K562 (cell line): ENCODE measurements around the gene ORAI3. TPM values are rescaled to one million over a fixed set of nuclear protein-coding genes. Genes with fewer than 3 reads are reported as not detected.

ENCODE experiments used
- ATAC-seq: fragments of 200-7000 bp; cut with Tn5 transposase; 3 replicates; pipeline ENCODE4 v1.9.1; 2020; ENCODE audit warnings: moderate library complexity
- BruUV-seq: library from RNA; stranded (reverse); fragments of 400-500 nt; replicated peaks from 2 replicates; lab custom pipeline; 2021; lab: Mats Ljungman, UMichigan
- CTCF ChIA-PET: fragments of 300-600 bp; formaldehyde crosslinking; extraction: SDS; loops from one replicate; lab custom pipeline; 2021; ENCODE audit warnings: low intra/inter-chr PET ratio; lab: Yijun Ruan, JAX
- POLR2A ChIA-PET: fragments of 300-600, 350-650 bp; sonication (Branson Sonifier 250); formaldehyde crosslinking; extraction: SDS; loops from one replicate; lab custom pipeline; 2021; ENCODE audit warnings: antibody characterized with exemption, inconsistent platforms; lab: Yijun Ruan, JAX
- DNase-seq, 4 experiments: peaks; one replicate each; pipeline versions ENCODE4 v3.0.0 to v3.0.0-alpha.2; 2011 to 2018; ENCODE audit warnings: low spot score in 3 of 4, mixed read lengths in 3 of 4; ENCODE audit errors: extremely low read depth in 1 of 4
- FAIRE-seq: peaks from 2 replicates; lab custom pipeline; 2011; peaks lifted over from hg19 to GRCh38; lab: Jason Lieb, UNC
- H2AFZ ChIP-seq: 2 replicates; pipeline ENCODE4 v1.6.0; 2011; ENCODE audit warnings: low read depth, low read length, control low read depth, inconsistent platforms
- H3K27ac ChIP-seq: fragments of 200-600 bp; 3 replicates; pipeline ENCODE4 v1.8.0; 2011; ENCODE audit warnings: low read depth, mild to moderate bottlenecking, control low read depth, inconsistent platforms, low read length, moderate library complexity, mixed read lengths; ENCODE audit errors: extremely low read depth
- H3K27me3 ChIP-seq, 2 experiments: fragments of 300-600 bp in 1 of 2; 2 replicates in 1 of 2; 3 replicates in 1 of 2; pipeline versions ENCODE4 v1.6.0 to v1.8.0; 2011; ENCODE audit warnings: inconsistent platforms in 2 of 2, low read length in 2 of 2, mild to moderate bottlenecking in 1 of 2, mixed read lengths in 1 of 2, moderate library complexity in 1 of 2; ENCODE audit not compliant: control insufficient read depth in 2 of 2, insufficient read depth in 2 of 2
- H3K36me3 ChIP-seq: fragments of 300-600 bp; 3 replicates; pipeline ENCODE4 v1.8.0; 2011; ENCODE audit warnings: mild to moderate bottlenecking, low read length, inconsistent platforms; ENCODE audit not compliant: control insufficient read depth, insufficient read depth
- H3K4me1 ChIP-seq, 2 experiments: fragments of 200-600 bp in 1 of 2; replicated peaks in 1 of 2; 2 replicates in 1 of 2; 3 replicates in 1 of 2; pipeline versions ENCODE4 v1.5.1 to v1.8.0; 2011; ENCODE audit warnings: inconsistent platforms in 2 of 2, low read length in 2 of 2, mild to moderate bottlenecking in 1 of 2, mixed read lengths in 1 of 2, moderate library complexity in 1 of 2; ENCODE audit not compliant: control insufficient read depth in 2 of 2, insufficient read depth in 2 of 2
- H3K4me2 ChIP-seq: 2 replicates; pipeline ENCODE4 v1.6.1; 2011; ENCODE audit warnings: low read length, control low read depth, inconsistent platforms, mixed read lengths; ENCODE audit not compliant: insufficient read depth
- H3K4me3 ChIP-seq: fragments of 200-600 bp; sonication (generic), shearing (Covaris generic); 2 replicates; pipeline ENCODE4 v1.5.1; 2016; ENCODE audit warnings: control low read depth, inconsistent platforms
- H3K79me2 ChIP-seq: fragments of 200-600 bp; 3 replicates; pipeline ENCODE4 v1.8.0; 2011; ENCODE audit warnings: low read length, inconsistent platforms; ENCODE audit not compliant: control insufficient read depth, insufficient read depth
- H3K9ac ChIP-seq, 2 experiments: 2 replicates each; pipeline versions ENCODE4 v1.6.0 to v1.6.1; 2011; ENCODE audit warnings: low read depth in 2 of 2, low read length in 2 of 2, control low read depth in 1 of 2, inconsistent platforms in 1 of 2, mild to moderate bottlenecking in 1 of 2, mixed read lengths in 1 of 2; ENCODE audit not compliant: insufficient read depth in 1 of 2
- H3K9me1 ChIP-seq: one replicate; pipeline ENCODE4 v1.6.0; 2011; ENCODE audit warnings: inconsistent platforms, mild to moderate bottlenecking, low read length, moderate library complexity; ENCODE audit not compliant: control insufficient read depth, insufficient read depth
- H3K9me3 ChIP-seq: replicated peaks from 2 replicates; pipeline ENCODE4 v1.5.1; 2011; ENCODE audit warnings: low read depth, low read length, inconsistent platforms; ENCODE audit not compliant: control insufficient read depth, insufficient read depth
- H4K20me1 ChIP-seq: replicated peaks from 2 replicates; pipeline ENCODE4 v1.6.1; 2011; ENCODE audit warnings: low read length, inconsistent platforms, mixed read lengths; ENCODE audit not compliant: control insufficient read depth, insufficient read depth
- ZNF124 ChIP-seq: sonication (generic); formaldehyde crosslinking; IDR thresholded peaks from 2 replicates; pipeline ENCODE4 v1.8.1; 2022; ENCODE audit warnings: missing genetic modification reagents
- ZNF384 ChIP-seq: IDR thresholded peaks from 2 replicates; pipeline ENCODE4 v1.6.1; 2012; ENCODE audit warnings: low read depth, low read length, improper control_type of control experiment
- WGBS: fragments of 100-300 bp; shearing (Covaris generic); methylation state at CpG from one replicate; pipeline ENCODE4 v1.1.6; 2016; ENCODE audit warnings: low coverage, mixed read lengths; ENCODE audit not compliant: insufficient coverage; ENCODE audit errors: missing lambda C conversion rate; 5-methylcytosine and 5-hydroxymethylcytosine counted together
- in situ Hi-C: fragments of 300-500 bp; cut with MboI; formaldehyde crosslinking; loops from 4 replicates; pipeline ENCODE4 v1.15.0; 2018; ENCODE audit warnings: inconsistent platforms, mixed read lengths
- intact Hi-C: fragments of 100-400 bp; cut with micrococcal nuclease; formaldehyde crosslinking; loops from 2 replicates; pipeline ENCODE4 v1.14.2; 2022
- polyA plus RNA-seq, 8 experiments: library from polyadenylated mRNA; depleted of rRNA in 4 of 8; stranded (reverse) in 5 of 8; unstranded in 3 of 8; fragments of >200 nt; fragmentation: Nextera tagmentation in 2 of 8; fragmentation: Illumina TruSeq in 1 of 8; extraction: Ambion mirVana in 2 of 8; extraction: Trizol in 1 of 8; gene quantifications; 2 replicates each; pipeline versions ENCODE4 v1.2.1 to v1.2.3, GENCODE V29; 2011 to 2014; ENCODE audit warnings: inconsistent platforms in 1 of 8, missing spikeins in 1 of 8
- total RNA-seq, 7 experiments: library from RNA; depleted of rRNA in 6 of 7; stranded (reverse); fragments of >200 nt in 6 of 7; fragmentation: Illumina TruSeq in 2 of 7; extraction: Trizol in 2 of 7; gene quantifications; 2 replicates each; pipeline versions ENCODE4 v1.2.1 to v1.2.3, GENCODE V29; 2011 to 2021; ENCODE audit warnings: low replicate concordance in 1 of 7

The ORAI3 gene
- total and polyA plus RNA-seq, 9 of the 15 experiments (the other 6 are each of a cell fraction or from before 2014, with no cell fraction given) = 4.9 to 23.3 (median 14.1) TPM

- H3K27me3 ChIP-seq = no peaks in the 10 kb centered on the region
- intact Hi-C loops (no loop called here), in situ Hi-C loops (no loop called here)
- peaks cover 61% of the 10 kb centered on the region; the same call in 2 of the 3 replicates for H3K36me3 ChIP-seq
- no peak overlapping the region for H2AFZ ChIP-seq
- no peak overlapping the region for H3K4me2 ChIP-seq
- peaks cover 3% of the 10 kb centered on the region for H3K9me1 ChIP-seq
- no peak overlapping the region for H3K9ac ChIP-seq
- no peaks in the 10 kb centered on the region for H3K9me3 ChIP-seq
- TF ChIP-seq ZNF124 (CRISPR knock-in tag) = no peak
- ChIA-PET CTCF (no interaction called here), POLR2A (interaction anchor here (0.6 to 1.1 kb wide), 5 partner anchors 25 to 371 kb away, joined by 3 to 4 read pairs (median 3); partner anchors contain the start of gene FUS)
- no peak for ATAC-seq
- no TSS peak for BruUV-seq
- 96% methylated on average over 2 of the region's 11 CpGs for WGBS
- H3K4me3 ChIP-seq = no peak overlapping the region
- no peak for DNase-seq
- no peak for FAIRE-seq
- H4K20me1 ChIP-seq = no peaks in the 10 kb centered on the region; the same call in 1 of the 2 replicates
- H3K4me1 ChIP-seq = peaks cover 0 to 49% of the 10 kb centered on the region in 2 experiments; a peak in 3 of 5 replicates
- H3K79me2 ChIP-seq = peaks cover 13% of the 10 kb centered on the region
- no peak overlapping the region for H3K27ac ChIP-seq
These were observed 20.5 kb upstream of the ORAI3 start for GRCh38 chr16:30928390-30928789.

GRCh38 chr16:30929167-30929566 lies 19.7 kb upstream of the ORAI3 start:
- no peaks in the 10 kb centered on the region; the same call in 1 of the 2 replicates for H4K20me1 ChIP-seq
- in situ Hi-C loops = no loop called here
- FAIRE-seq (no peak), DNase-seq (no peak), ATAC-seq (no peak)
- H3K27ac ChIP-seq = no peak overlapping the region
- H3K4me3 ChIP-seq = no peak overlapping the region
- TF ChIP-seq ZNF384 = no peak
- H3K4me1 ChIP-seq = peaks cover 0 to 47% of the 10 kb centered on the region in 2 experiments; a peak in 3 of 5 replicates
- WGBS = 82% methylated on average over 7 of the region's 7 CpGs
- H2AFZ ChIP-seq = no peak overlapping the region
- no peak overlapping the region for H3K9ac ChIP-seq
- intact Hi-C loops = no loop called here
- no peaks in the 10 kb centered on the region for H3K27me3 ChIP-seq
- no TSS peak for BruUV-seq
- H3K9me3 ChIP-seq = no peaks in the 10 kb centered on the region
- H3K36me3 ChIP-seq = peaks cover 61% of the 10 kb centered on the region; the same call in 2 of the 3 replicates
- POLR2A ChIA-PET = interaction anchor here (0.8 kb wide), 1 partner anchor 837 kb away, joined by 4 read pairs; no protein-coding TSS in a partner anchor
- H3K4me2 ChIP-seq = no peak overlapping the region
- CTCF ChIA-PET = no interaction called here
- peaks cover 3% of the 10 kb centered on the region for H3K9me1 ChIP-seq
- H3K79me2 ChIP-seq = peaks cover 9% of the 10 kb centered on the region
